SU-DHL-6 (cell line): Measurements from ENCODE around the gene MACF1.

Source experiments
- CTCF ChIP-seq: fragments of 200-600 bp; sonication (generic); IDR thresholded peaks from one replicate; pipeline ENCODE4 v1.5.1; 2017; ENCODE audit warnings: antibody characterized with exemption, mild to moderate bottlenecking, low read length, moderate library complexity; ENCODE audit not compliant: insufficient read depth, poor library complexity, severe bottlenecking
- EZH2phosphoT487 ChIP-seq: fragments of 200-600 bp; sonication (generic), shearing (Covaris generic); conservative IDR thresholded peaks from 2 replicates; pipeline ENCODE4 v1.6.1; 2018; ENCODE audit warnings: mild to moderate bottlenecking, antibody characterized with exemption, low read length, moderate library complexity, mixed read lengths

- TF ChIP-seq CTCF (no peak), EZH2phosphoT487 (no peak)
Observed at GRCh38 chr1:39411526-39412478, 207.3 kb downstream of the MACF1 start.
